HCT116 (cell line): ENCODE measurements around the gene IER3.

ENCODE experiments used
- ATF3 ChIP-seq: IDR thresholded peaks from 2 replicates; pipeline ENCODE4 v1.6.1; 2012
- CTCF ChIP-seq, 3 experiments: fragments of 200-600 bp in 1 of 3; sonication (generic) in 1 of 3; IDR thresholded peaks in 2 of 3; conservative IDR thresholded peaks in 1 of 3; 2 replicates each; pipeline ENCODE4 v1.5.1; 2012 to 2017; ENCODE audit warnings: low read depth in 2 of 3, low read length in 2 of 3, antibody characterized with exemption in 1 of 3, borderline replicate concordance in 1 of 3, control low read depth in 1 of 3, mild to moderate bottlenecking in 1 of 3, mixed read lengths in 1 of 3, mixed run types in 1 of 3, moderate library complexity in 1 of 3; ENCODE audit not compliant: insufficient read depth in 1 of 3
- ELF1 ChIP-seq: IDR thresholded peaks from 2 replicates; pipeline ENCODE4 v1.6.1; 2012; ENCODE audit warnings: low read depth, borderline replicate concordance
- FOSL1 ChIP-seq: IDR thresholded peaks from 2 replicates; pipeline ENCODE4 v1.6.1; 2012; ENCODE audit warnings: low read depth
- POLR2A ChIP-seq: IDR thresholded peaks from 2 replicates; pipeline ENCODE4 v1.7.0; 2011; ENCODE audit warnings: borderline replicate concordance; ENCODE audit not compliant: insufficient read depth, insufficient read length; ENCODE audit errors: extremely low read depth
- POLR2AphosphoS5 ChIP-seq: IDR thresholded peaks from 2 replicates; pipeline ENCODE4 v1.6.1; 2011; ENCODE audit warnings: mild to moderate bottlenecking, low read depth, low read length, moderate library complexity
- REST ChIP-seq: IDR thresholded peaks from 2 replicates; pipeline ENCODE4 v1.6.1; 2012; ENCODE audit warnings: low read depth
- SP1 ChIP-seq: IDR thresholded peaks from 2 replicates; pipeline ENCODE4 v1.6.1; 2012; ENCODE audit warnings: low read depth
- SRF ChIP-seq: IDR thresholded peaks from 2 replicates; pipeline ENCODE4 v1.6.1; 2012; ENCODE audit warnings: low read depth
- ZNF274 ChIP-seq: fragments of 200-500 bp; sonication (Bioruptor generic); IDR thresholded peaks from 2 replicates; pipeline ENCODE4 v1.6.1; 2014; ENCODE audit warnings: mild to moderate bottlenecking, low read depth, low read length, inconsistent platforms

DNA sequence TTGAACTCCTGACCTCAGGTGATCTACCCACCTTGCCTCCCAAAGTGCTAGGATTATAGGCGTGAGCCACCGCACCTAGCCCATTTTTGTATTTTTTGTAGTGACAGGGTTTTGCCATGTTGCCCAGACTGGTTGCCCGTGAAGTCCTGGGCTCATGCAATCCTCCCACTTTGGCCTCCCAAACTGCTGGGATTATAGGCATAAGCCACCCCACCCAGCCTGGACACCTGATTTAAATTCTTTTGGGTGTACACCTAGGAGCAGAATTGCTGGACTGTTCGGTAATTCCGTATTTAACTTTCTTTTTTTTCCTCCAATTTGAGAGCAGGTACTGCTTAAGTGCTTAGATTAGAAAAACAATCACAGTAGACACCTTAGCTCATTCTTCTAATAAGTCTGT, 47.9 kb downstream of the IER3 start:
- TF ChIP-seq POLR2A (no peak), SP1 (no peak), POLR2AphosphoS5 (no peak), CTCF (IDR thresholded peaks at IDR 0.05 in 2 of 3, conservative IDR thresholded peaks at IDR 0.05 in 1 of 3; ENCODE audit: borderline replicate concordance in 1 of 3, insufficient read depth in 1 of 3, low read depth in 2 of 3, low read length in 2 of 3) (no peak), ATF3 (no peak), REST (no peak), ELF1 (no peak), ZNF274 (no peak), FOSL1 (no peak), SRF (no peak)
